DMS114 treated with DMSO at 0.1 percent for 48 hours (cell line): ENCODE measurements around the gene LAMTOR1.
"Not testable (repeated sequence)": the region's sequence is repeated elsewhere in the genome, so short reads cannot be mapped to it uniquely, and the experiment has no call there.

ENCODE experiments used
- DNase-seq: peaks from one replicate; lab custom pipeline; 2025; ENCODE audit not compliant: unreplicated experiment; lab: John Stamatoyannopoulos, UW

LAMTOR1 gene

GRCh38 chr11:72102946-72103753 is at the start of gene LAMTOR1:
Gene LAMTOR1, minus strand, starts transcription at chr11:72103297. Its CDS starts 73 bp downstream, at chr11:72103224.
- peak; percentile 82 for DNase-seq

DNA sequence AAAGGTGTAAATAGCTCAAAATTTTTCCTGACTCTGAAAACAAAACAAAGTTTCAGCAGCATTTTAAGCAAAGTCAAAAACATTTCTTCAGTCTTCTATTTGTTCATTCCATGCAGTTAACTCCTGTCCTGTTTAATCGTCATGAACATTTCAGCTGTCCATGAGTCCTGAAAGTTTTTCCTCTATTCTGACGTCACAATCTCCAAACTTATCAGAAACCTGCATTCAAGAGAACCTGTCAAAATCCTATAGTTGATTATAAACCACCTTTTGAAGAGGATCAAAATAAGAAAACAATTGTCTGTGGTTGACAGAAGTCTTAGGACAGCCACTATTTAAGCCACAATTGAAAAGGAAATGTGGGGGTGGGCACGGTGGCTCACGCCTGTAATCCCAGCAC is 47.8 kb upstream of the LAMTOR1 start:
- no peak for DNase-seq

- no peak for DNase-seq
Measured at GRCh38 chr11:72146625-72147024, 43.5 kb upstream of the LAMTOR1 start.

GRCh38 chr11:72144807-72145565 is 41.9 kb upstream of the LAMTOR1 start:
- DNase-seq: no peak

DNA sequence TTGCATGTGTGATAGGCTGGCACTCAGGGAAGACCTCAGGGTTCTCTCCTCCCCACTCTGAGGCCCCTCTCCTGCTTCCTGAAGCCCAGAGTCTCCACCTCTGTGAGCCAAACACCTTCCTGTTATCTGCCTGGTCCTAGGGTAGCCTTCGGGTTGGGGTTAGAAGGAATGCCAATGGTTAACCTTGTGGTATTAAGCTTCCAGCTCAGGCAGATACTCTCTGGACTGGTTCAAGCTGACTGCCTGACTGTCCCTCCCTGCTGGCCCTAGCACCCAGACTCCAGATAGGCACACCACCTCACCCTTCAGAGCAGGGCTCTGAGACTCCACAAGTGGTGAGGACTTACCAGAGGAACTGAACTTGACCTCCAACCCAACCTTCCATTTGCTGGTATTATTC is 39.4 kb upstream of the LAMTOR1 start:
- DNase-seq: not testable (repeated sequence)

DNA sequence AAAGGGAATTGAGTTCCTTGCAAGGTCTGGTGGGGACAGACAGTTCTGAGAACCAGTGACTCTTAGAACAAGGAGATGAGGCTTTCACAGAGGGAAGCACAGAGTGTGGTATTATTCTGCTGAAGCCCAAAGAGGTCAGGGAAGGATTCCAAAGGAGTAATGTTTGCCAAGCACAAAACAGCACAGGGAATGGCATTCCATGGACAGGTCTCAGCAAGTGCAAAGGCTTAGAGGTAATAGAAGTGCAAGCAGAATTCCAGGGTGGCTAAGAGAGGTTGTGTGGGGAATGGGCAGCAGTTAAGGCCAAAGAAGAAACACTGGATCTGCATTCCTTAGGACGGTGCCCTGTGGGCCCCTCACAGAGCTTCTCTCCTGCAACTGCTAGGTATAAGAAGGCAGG is 39.0 kb upstream of the LAMTOR1 start:
- DNase-seq: not testable (repeated sequence)

DNA sequence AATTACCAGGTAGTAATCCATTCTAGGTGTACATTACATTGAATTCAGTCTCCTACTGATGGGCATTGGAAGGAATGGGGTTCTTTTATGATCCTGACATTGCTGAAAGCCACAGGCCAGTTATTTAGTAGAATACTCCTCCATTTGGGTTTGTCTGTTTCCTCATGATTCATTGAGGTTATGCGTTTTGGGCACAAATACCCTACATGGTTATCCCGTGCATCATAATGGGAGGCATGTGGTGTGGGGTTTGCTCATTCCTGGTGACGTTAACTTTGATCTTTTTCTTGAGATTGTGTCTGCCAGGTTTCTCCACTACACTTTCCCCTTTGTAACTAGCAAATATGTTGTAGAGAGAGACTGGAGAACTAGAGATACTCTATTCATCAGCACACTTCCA is 38.0 kb upstream of the LAMTOR1 start:
- DNase-seq: no peak

- no peak for DNase-seq
Measured at GRCh38 chr11:72140661-72141060, 37.6 kb upstream of the LAMTOR1 start.

DNA sequence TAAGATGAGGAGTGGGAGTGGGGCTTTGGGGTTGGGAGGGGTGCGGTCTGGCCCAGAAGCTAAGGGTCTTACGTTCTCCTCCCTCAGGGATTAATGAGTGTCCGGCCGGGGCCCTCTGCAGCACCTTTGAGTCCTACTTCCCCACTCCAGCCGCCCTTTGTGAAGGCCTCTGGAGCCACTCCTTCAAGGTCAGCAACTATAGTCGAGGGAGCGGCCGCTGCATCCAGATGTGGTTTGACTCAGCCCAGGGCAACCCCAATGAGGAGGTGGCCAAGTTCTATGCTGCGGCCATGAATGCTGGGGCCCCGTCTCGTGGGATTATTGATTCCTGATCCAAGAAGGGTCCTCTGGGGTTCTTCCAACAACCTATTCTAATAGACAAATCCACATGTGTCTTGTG is 36.4 kb upstream of the LAMTOR1 start:
- no peak for DNase-seq

DNA sequence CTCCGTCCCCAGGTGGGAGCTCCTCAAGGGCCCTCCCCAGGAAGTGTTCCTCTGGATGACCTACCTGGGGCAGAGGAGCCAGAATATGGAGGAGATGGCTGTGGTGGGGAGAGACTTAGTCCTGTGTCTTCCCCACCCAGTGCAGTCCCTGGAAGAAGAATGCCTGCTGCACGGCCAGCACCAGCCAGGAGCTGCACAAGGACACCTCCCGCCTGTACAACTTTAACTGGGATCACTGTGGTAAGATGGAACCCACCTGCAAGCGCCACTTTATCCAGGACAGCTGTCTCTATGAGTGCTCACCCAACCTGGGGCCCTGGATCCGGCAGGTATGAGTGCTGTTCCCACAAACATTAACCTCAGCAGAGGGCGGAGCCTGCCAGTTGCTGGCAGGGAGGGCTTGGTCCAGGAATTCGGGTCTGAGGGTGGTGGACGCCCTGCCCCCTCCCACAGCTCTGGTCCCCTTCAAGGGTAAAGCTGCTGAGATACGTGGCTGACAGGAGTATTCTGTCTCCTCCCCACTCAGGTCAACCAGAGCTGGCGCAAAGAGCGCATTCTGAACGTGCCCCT is 35.8 kb upstream of the LAMTOR1 start:
- no peak for DNase-seq

DNA sequence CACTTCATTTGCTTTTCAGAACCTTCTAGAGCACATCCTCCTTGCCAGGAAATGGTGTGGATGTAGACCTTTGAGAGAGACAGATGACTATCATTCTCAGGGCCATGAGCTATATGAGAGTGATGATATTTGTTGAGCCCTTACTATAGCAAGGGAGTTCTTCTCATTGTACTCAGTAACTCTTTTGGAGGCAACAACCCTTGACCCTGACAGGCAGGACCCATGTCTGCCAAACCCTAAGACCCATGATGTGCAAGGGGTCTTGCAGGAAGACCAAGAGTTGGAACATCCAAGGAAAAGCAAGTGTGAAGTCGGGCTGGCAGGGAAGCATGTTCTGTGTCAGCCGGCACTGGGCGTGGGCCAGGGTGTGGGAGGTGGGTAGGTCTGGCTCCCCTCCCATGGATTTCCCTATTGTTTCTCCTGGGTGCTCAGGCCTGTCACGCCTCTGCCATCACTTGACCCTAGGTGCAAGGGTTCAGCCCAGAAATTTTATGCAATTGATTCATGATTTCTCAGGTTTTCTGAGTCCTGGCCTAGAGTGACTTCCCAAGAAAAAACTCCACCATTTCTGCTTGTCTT is 33.7 kb upstream of the LAMTOR1 start:
- DNase-seq: no peak

DNA sequence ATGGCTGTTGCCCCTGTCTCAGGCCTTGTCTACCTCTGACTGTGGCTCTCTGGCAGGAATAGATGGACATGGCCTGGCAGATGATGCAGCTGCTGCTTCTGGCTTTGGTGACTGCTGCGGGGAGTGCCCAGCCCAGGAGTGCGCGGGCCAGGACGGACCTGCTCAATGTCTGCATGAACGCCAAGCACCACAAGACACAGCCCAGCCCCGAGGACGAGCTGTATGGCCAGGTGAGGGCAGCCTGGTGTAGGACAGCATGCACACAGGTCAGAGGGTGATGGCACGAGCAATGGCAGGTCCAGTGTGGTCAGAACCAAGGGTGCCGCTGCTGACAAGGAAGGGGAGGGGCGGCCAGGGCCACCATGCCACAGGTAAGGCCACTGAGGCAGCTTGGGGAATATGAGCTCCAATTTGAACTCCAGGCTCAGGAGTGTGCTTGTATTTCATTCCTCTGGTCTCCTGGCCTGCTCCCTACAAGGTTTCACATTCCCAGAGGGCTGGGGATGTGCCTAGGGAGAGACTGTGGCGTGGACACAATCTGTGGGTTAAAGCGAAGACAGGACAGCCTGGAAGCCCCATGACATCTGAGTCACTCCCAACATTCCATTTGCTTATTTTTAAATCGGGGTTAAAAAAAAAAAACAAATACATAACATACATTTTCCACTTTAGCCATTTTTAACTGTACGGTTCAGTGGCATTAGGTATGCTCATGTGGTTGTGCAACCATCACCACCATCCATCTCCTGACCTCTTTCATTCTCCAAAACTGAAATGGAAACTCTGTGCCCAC is 33.0 kb upstream of the LAMTOR1 start:
- DNase-seq: no peak

- not testable (repeated sequence) for DNase-seq
Measured at GRCh38 chr11:72135473-72135872, 32.4 kb upstream of the LAMTOR1 start, which contains the start of gene FOLR3. Gene FOLR3, plus strand, starts transcription at chr11:72135725. Its CDS starts 228 bp downstream, at chr11:72135953.

DNA sequence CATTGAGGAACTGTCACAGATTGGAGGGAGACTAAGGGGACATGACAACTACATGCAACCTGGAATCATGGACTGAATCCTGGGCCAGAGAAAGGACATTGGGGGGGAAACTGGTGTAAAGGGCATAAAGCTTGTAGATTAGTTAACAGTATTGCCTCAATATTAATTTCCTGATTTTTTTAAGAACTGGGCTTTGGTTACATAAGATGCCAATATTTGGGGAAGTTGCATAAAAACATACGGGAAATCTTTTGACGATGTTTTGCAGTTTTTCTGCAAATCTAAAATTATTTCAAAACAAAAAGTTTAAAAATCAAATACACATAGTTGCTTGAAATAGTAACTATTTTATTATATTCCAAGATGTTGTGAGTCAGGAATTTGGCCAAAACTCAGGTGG is 29.5 kb upstream of the LAMTOR1 start:
- no peak for DNase-seq

- DNase-seq: no peak
Measured at GRCh38 chr11:72129381-72129780, 26.3 kb upstream of the LAMTOR1 start.

- no peak for DNase-seq
Measured at GRCh38 chr11:72127923-72128322, 24.8 kb upstream of the LAMTOR1 start.

- DNase-seq: no peak
Measured at GRCh38 chr11:72125956-72126355, 22.9 kb upstream of the LAMTOR1 start.

DNA sequence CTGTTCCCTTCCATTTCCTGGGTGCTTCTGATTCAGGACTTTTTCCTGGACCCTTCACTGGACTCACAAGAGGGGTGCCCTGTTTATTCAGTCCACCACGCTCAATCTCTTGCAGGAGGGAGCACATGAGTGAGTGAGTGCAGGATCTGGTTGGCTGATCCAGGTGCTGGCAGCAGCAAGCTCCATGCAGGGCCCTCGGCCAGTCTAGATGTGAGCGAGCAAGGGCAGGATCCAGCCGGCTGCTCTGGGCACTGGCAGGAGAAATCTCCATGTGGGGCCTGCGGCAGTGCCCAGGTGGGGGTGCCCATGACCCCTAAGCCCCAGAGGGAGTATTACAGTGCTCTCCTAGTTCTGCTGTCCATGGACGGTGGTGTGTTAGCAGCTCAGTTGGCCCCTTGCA is 20.9 kb upstream of the LAMTOR1 start:
- no peak for DNase-seq

GRCh38 chr11:72123117-72123653 is 20.1 kb upstream of the LAMTOR1 start:
- DNase-seq: no peak

- DNase-seq: no peak
Measured at GRCh38 chr11:72122607-72123006, 19.5 kb upstream of the LAMTOR1 start.
